RWPE1 (cell line): ENCODE results near the gene PPP1R15B.

ENCODE experiments used
- CTCF ChIA-PET: fragments of 350-600 bp; sonication (Branson Sonifier 250); formaldehyde crosslinking; extraction: SDS; loops from one replicate; lab custom pipeline; 2021; lab: Yijun Ruan, JAX
- POLR2A ChIA-PET: fragments of 400-600 bp; formaldehyde crosslinking; extraction: SDS; loops from one replicate; lab custom pipeline; 2020; ENCODE audit warnings: antibody characterized with exemption; ENCODE audit not compliant: low non-redundant PET; lab: Yijun Ruan, JAX
- DNase-seq: peaks from one replicate; pipeline ENCODE4 v3.0.0; 2012; ENCODE audit warnings: low spot score
- H3K27ac ChIP-seq: fragments of 450-650 bp; 2 replicates; pipeline ENCODE4 v1.5.1; 2017
- TF ChIP-seq, protein P1 (sequence below): fragments of 450-650 bp; conservative IDR thresholded peaks from 2 replicates; pipeline ENCODE4 v1.5.1; 2017; ENCODE audit warnings: low read depth, mild to moderate bottlenecking

Gene PPP1R15B

DNA sequence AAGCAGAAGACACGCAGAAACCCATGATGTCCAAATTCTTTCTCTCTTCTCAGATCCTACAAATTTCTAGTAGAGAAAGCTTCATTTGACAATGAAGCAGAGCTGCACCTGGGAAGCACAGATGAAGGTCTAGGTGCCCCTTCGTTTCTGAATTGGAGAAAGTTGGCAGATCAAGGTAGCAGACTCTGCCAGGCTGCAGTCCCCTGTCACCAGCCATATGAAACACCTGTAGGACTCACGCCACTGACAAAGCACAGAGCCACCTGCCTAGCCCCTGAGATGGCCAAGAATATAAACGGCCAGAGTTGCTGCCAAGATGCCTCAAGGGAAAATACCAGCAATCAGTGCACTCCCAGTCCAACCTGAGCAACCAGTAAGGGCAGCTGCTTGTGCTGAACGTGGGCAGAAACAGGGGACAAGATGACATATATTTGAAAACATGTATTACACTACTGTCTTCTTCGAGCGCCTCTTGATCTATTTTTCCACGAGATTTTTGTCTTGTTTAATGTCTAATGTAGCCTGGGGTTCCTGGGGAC is 31.3 kb downstream of the PPP1R15B start:
- POLR2A ChIA-PET: no interaction called here
- TF ChIP-seq, protein P1, sequence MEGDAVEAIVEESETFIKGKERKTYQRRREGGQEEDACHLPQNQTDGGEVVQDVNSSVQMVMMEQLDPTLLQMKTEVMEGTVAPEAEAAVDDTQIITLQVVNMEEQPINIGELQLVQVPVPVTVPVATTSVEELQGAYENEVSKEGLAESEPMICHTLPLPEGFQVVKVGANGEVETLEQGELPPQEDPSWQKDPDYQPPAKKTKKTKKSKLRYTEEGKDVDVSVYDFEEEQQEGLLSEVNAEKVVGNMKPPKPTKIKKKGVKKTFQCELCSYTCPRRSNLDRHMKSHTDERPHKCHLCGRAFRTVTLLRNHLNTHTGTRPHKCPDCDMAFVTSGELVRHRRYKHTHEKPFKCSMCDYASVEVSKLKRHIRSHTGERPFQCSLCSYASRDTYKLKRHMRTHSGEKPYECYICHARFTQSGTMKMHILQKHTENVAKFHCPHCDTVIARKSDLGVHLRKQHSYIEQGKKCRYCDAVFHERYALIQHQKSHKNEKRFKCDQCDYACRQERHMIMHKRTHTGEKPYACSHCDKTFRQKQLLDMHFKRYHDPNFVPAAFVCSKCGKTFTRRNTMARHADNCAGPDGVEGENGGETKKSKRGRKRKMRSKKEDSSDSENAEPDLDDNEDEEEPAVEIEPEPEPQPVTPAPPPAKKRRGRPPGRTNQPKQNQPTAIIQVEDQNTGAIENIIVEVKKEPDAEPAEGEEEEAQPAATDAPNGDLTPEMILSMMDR: no peak
- CTCF ChIA-PET: interaction anchor here (0.6 to 6.4 kb wide), 7 partner anchors 9 to 1737 kb away, joined by 3 to 40 read pairs (median 3); partner anchors contain the start of genes AVPR1B and GOLT1A
- DNase-seq: peak; percentile 49
- no peak overlapping the region for H3K27ac ChIP-seq

DNA sequence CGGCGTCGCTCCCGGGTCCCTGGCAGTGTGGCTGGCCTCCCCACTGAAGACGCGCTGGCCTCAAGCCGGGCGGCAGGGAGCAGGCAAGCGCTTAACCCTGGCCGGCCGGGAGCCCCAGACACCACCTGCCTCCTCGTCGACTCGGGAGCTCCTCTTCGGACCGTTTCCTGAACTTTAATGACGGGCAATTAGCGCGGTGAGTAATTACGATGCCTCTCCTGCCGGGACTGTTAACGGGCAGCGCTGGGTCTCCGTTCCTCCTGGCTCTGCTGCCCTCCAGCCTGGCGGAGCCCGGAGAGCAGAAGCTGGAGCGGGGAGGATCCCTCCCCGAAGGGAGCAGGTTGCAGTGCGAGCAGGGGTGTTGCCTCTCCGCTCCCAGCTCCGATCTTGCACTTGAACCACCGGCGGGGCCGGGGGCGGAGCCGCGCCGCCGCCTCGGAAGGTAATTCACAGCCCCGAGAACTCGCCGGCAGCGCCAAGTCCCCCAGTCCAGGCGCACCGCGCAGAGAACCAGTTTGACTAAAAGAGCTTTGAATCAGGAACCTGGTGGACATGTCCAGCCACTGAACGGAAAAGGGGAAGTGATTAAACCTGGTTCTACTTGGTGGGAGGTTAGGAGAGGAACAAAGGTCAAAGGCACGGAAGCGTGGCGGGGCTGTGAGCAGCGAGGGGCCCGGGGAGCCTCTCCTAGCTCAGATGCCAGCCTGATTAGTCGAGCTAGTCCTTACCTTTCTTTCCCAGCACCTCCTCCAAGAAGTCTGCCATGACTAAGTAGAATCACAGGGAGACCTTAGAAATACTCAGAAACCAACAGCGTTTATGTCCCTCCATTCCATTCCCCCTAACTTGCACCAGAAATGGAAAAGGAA is 33.6 kb downstream of the PPP1R15B start:
- DNase-seq: peak; percentile 56
- CTCF ChIA-PET: interaction anchor here (0.6 to 6.4 kb wide), 14 partner anchors 12 to 545 kb away, joined by 3 to 40 read pairs (median 5); partner anchors contain the start of gene PIK3C2B
- POLR2A ChIA-PET: interaction anchor here (1.0 kb wide), 1 partner anchor 116 kb away, joined by 3 read pairs; the partner anchor contains the start of gene PIK3C2B
- no peak overlapping the region for H3K27ac ChIP-seq
- TF ChIP-seq, protein P1: no peak

DNA sequence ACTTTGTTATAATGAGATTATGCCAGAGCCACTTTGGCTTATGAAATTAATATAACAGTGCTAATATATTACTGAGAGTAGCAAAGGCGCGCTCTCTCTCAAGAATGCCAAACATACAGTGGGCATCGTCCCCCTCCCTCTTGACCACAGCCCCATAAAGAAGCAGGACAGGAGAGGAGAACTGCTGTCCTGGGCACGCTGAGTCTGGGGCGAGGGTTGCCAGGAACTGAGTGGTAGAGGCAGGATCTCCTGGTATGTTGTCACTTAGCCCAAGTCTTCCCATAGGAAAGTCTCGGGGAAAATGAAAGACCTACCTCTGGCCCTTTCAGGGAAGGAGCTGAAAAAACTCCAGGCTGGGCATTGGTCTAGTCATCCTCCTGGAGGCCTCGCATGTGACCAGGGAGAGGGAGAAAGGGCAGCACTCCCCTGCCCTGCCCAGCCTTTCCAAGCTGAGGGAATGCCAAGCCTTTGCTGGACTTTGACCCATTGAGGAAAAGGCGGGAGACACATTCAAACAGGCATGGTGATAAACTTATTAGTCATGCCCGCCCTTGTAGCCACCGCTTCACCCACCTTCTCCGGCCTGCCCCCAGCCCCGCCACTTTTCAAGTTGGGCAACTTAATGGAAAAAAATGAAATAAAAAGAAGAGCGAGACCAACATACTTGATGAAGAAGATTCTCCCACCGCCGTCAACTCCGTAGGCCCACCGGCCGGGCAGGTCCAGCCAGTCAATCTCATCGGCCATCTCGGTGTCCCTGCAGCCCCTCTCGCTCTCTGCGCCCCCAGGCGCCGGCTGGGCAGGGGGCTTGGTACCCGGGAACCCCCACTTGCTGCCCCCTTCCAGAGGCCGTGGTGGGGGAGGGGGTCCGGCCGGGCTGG is 34.5 kb downstream of the PPP1R15B start:
- CTCF ChIA-PET: interaction anchor here (0.6 to 6.4 kb wide), 12 partner anchors 10 to 506 kb away, joined by 3 to 40 read pairs (median 5); partner anchors contain the start of genes GOLT1A and PIK3C2B
- no peak for DNase-seq
- H3K27ac ChIP-seq: no peak overlapping the region
- TF ChIP-seq, protein P1: no peak
- POLR2A ChIA-PET: interaction anchor here (1.0 kb wide), 1 partner anchor 117 kb away, joined by 3 read pairs; the partner anchor contains the start of gene PIK3C2B

DNA sequence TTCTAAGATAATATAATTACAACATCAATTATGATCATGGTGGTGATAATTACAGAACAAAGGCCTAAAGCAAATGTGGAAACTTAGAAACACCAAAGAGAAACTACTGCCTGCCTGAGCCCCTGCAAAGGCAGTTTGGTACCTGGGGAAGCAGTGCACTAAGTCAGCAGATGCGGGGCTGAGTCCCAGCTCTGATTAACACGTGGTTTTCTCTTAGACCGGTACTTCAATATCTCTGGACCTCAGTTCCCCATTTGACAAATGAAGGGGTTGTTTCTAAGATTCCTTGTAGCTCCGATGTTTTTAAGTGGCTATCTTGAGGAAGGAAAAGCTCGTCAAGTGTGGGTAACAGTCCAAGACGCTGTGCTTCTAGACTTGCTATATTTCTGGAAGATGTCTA is 35.2 kb downstream of the PPP1R15B start:
- no peak overlapping the region for H3K27ac ChIP-seq
- DNase-seq: no peak
- TF ChIP-seq, protein P1: no peak
- CTCF ChIA-PET: interaction anchor here (0.7 to 6.4 kb wide), 5 partner anchors 10 to 169 kb away, joined by 3 to 40 read pairs (median 5); partner anchors contain the start of gene GOLT1A
- POLR2A ChIA-PET: no interaction called here

DNA sequence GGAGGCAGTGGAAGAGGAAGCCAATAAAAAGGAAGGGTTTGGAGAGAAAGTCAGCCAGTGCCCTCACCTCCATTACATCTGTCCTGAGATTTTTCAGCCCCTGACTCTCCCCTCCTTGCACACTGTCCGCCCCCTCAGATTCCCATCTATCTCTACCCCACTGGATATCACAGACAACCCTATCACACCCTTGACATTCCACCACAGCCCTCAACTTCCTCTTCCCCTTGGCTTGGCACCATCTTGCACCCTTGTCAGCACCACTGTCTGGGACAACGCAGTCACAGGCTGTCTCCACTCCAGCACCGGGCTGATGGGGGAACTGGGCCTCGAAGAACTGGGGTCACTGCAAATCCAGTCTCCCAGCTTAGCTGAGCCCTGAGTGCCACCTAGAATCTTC is 37.7 kb downstream of the PPP1R15B start:
- ChIA-PET POLR2A (no interaction called here), CTCF (interaction anchor here (0.6 to 2.4 kb wide), 8 partner anchors 10 to 243 kb away, joined by 3 to 6 read pairs (median 3); no protein-coding TSS in a partner anchor)
- TF ChIP-seq, protein P1: no peak
- no peak overlapping the region for H3K27ac ChIP-seq
- no peak for DNase-seq
